HG03103 (cell line): ENCODE data around the gene C9.
"Not testable (repeated sequence)": the region's sequence is repeated elsewhere in the genome, so short reads cannot be mapped to it uniquely, and the experiment has no call there.

Experiments used
- ATAC-seq: cut with Tn5 transposase; IDR thresholded peaks from one replicate; pipeline ENCODE4 v1.9.1; 2021; ENCODE audit warnings: low read depth; ENCODE audit not compliant: unreplicated experiment

C9 gene

GRCh38 chr5:39334296-39334695 lies 30.0 kb downstream of the C9 start:
- ATAC-seq, result not testable (repeated sequence)

DNA sequence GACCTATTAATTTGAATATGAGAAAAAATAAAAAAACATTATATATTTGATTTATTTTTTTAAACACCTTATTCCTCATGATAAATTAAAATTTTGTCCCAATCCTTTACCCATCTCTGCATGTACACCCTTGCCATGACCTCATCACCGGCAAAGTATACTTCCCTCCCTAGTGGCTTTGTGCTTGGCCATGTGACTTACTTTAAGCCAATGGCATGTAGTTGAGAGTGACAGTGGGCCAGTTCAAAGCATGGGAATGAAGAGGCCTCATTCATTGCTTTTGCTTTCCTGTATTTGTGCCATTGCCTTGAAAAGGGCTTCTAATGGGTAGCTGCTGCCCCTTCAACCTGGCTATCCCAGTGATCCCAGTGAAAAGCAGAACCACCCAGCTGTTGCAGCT lies 31.2 kb downstream of the C9 start:
- no peak for ATAC-seq

DNA sequence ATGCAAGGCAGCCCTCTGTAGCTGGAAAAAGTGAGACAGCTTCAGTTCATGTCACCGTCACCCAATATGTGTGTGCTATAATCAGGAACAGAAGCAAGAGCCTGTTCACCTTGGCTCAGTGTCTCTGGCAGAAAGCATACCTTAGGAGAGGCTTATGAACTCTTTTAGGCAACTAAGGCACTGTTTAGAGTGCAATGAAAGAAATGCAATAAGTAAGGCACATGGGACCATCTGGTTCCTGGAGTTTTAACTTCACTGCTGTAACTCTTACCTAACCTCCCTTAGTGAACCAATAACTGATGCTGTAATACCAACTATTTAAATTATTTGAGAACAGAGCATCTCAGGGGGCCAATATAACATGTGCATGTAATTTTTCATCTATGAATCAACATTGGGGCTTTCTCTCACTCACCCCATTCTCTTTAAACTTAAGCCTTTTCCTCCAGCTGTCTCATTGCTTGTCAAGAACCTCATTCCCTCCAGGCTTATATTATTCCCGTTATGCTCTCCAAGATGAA lies 32.4 kb downstream of the C9 start:
- ATAC-seq, result no peak

- ATAC-seq, result no peak
Measured at GRCh38 chr5:39328731-39329130, 35.6 kb downstream of the C9 start.

GRCh38 chr5:39323542-39323941 lies 40.8 kb downstream of the C9 start:
- no peak for ATAC-seq

- no peak for ATAC-seq
Measured at GRCh38 chr5:39319395-39319794, 44.9 kb downstream of the C9 start.

DNA sequence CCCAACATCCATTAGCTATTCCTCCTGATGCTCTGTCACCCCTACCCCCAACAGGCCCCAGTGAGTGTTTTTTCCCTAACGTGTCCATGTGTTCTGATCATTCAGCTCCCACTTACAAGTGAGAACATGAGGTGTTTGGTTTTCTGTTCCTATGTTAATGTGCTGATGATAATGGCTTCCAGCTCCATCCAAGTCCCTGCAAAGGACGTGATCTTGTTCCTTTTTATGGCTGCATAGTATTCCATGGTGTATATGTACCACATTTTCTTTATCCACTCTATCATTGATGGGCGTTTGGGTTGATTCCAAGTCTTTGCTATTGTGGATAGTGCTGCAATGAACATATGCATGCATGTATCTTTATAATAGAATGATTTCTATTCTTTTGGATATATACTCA lies 47.8 kb downstream of the C9 start:
- not testable (repeated sequence) for ATAC-seq

GRCh38 chr5:39315995-39316394 lies 48.3 kb downstream of the C9 start:
- ATAC-seq, result no peak

GRCh38 chr5:39314591-39314990 lies 49.7 kb downstream of the C9 start:
- no peak for ATAC-seq

DNA sequence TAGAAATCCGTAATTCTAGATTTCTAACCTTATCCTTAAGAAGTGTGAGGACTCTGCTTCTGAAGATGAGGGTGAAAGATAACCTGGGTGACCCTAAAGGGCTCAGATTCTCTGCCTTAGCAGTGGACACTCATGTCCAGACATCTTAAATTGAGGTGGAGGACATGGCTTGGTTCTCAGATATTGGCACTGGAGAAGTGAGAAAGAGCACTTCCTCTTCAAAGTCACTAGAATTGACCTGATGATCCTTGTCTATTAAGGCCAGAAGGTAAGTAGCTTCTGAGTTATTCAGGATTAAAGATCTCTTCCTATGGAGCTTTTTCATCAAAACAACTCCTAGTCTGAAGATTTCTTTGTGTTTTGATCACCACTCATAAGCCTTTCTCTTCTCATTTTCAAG lies 54.8 kb downstream of the C9 start:
- no peak for ATAC-seq

DNA sequence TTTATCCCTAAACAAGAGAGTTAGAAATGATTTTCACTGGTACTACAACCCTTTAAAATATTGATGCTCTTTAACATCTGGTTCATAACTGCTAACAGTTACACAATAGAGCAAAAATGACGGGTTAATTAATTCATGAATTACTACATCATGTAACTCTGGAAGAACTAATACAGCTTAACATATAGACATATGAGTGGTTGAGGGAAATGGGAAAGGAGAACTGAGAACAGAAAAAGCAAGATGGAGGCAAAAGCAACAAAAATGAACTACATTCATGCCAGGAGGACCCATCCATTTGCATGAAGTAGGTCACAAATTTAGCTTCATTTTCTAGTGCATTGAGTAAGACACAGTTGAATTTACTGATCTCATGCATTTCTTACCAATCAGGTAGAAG lies 61.8 kb downstream of the C9 start:
- no peak for ATAC-seq

DNA sequence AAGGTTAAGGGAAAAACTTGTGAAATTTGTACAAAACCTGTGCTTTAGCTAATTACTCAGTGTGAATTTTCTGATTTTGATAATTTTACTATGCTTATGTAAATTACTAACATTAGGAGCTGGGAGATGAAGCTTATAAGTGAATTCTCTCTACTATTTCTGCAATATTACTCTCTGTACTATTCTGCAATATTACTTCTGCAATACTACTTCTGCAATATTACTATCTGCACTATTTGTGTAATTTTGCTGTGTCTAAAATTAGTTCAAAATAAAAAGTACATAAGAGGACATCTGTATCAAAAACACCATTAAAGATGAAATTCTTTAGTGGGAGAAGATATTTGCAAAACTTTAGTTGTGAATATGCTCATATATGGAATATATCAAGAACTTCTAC lies 62.9 kb downstream of the C9 start:
- no peak for ATAC-seq

GRCh38 chr5:39299962-39300361 lies 64.3 kb downstream of the C9 start:
- no peak for ATAC-seq

GRCh38 chr5:39294736-39295135 lies 69.6 kb downstream of the C9 start:
- no peak for ATAC-seq

DNA sequence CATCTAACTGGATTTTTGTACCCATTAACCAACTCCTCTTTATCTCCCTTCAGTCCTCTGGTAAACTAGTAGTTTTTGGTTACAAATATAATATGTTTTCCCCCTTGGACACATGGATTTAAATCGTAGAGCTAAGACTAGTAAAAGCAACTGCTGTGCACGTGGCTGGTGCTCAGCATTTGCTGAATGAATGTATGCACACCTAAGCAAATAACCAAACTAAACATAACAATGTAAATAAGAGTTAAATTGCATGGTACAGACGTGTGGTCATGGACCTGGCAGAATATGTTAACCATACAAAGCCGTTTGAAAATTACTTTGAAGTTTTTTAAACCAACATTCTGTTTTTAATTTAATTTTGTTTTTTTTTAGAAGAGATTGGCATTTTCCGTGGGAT lies 79.7 kb downstream of the C9 start:
- ATAC-seq, result no peak

DNA sequence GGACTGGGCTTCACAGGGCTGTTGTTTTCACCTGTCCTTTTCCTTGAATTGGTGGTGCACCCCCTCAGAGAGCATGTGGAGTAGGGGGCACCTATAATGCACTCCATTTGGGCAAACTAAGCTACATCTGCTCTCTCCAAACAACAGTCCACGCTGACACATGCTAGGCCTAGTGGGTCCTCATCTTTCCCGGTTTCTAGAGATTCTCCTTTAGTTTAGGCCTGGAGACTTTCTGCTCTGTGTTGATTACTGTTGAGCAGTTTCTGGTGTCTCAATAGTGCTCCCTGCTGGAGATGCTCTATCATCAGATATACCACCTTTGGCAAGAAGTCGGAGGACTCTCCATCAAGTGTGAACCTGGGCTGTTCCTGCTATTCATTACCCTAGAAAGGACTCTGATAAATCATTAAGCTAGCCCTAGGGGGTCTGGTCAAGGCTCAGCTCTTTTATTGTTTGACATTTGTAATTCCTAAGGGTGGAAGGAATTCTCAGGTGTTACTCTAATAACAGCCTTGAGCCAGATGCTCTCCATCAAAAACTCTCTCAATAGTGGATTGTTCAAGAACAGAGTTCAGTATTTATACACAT lies 81.0 kb downstream of the C9 start:
- ATAC-seq, result peak; percentile 92

DNA sequence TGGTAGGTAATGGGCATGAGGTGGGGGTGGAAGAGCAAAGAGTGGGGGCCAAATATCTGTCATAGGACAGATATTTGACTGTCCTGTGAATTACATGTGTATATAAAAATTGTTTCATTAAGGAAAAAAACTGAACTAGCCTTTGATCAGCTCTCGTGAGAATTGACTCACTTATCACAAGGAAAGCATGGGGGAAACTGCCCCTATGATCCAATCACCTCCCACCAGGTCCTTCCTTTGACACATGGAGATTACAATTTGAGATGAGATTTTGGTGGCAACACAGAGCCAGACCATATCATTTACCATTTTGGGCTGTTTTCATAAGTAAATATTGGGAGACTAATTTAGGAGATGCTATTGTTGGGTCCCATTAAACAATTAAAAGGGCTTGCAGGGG lies 81.7 kb downstream of the C9 start:
- ATAC-seq, result no peak

- ATAC-seq, result not testable (repeated sequence)
Measured at GRCh38 chr5:39275865-39276264, 88.4 kb downstream of the C9 start.

GRCh38 chr5:39274398-39275085 lies 89.8 kb downstream of the C9 start:
- ATAC-seq, result peak; percentile 68

DNA sequence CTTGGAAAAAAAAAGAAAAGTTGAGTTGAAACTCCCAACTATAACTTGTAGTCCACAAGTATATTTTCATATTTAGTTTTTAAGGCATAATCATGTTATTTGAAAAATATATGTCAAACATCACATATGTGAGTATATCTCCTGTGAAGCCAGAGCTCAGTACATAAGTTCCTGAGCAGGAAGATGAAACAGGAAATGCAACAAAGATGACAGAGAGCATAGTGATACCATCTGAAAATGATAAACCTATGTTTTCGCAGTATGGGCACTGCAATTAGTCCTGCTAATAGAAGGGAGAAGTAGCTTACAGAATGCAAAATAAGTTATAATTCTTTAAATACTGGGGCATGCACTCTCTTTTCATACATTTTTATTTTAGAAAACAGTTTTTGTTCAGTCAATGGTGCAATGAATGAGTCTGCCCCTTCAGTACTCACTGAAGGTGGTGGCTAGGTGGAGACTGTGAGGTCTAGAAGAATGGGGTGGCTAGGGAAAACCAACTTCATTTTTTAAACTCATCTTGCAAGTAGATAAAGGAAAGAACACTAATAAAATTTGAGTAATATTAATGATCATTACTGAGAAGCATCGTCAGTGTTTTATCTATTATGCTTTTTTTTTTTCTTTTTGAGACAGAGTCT lies 90.9 kb downstream of the C9 start:
- no peak for ATAC-seq

DNA sequence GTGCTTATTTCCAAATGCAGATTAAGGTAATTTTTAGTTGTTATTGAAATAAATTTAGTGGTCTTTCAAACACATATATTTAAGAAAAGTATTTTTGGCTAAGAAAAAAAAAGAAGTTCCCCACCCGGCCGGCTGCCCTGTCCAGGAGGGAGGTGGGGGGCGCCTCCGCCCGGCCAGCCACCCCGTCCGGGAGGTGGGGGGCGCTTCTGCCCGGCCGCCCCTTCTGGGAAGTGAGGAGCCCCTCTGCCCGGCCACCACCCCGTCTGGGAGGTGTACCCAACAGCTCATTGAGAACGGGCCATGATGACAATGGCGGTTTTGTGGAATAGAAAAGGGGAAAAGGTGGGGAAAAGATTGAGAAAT lies 91.4 kb downstream of the C9 start:
- ATAC-seq, result not testable (repeated sequence)
